ENCODE measurements around the gene ZCCHC2.

ZCCHC2 gene

DNA sequence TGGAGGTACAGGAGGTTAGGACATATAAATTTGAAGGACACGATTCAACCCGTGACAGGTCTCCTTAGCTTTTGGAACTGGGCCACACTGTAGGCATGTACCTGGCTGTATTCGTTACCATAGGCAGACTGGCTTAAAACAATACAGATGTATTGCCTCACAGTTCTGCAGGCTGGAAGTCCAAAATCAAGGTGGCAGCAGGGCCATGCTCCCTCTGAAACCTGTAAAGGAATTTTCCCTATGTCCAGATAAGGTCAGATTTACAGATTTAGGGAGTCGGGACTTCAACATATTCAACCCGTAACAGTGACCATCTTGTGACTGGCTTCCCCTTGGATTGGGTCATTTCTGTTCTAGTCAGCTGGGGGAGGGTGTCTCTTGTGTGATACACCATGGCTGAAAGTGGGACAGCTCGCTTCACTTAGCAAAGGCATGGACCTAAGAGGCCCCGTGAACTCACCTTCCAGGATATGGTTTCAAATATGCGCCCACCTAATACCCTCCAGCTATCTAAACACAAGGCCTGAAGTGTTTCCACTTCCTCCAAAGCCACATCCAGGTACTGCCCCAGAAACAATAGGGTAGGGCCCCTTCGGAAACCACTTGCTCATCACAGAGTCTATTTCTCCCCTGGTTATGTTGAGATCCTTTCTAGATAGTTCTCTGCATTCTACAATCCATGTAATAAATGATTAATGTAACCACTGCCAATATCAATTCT, 85.0 kb downstream of the ZCCHC2 start:
- no peak overlapping the region for H3K4me3 ChIP-seq (ENCODE audit: control insufficient read depth, low read depth, low read length)

DNA sequence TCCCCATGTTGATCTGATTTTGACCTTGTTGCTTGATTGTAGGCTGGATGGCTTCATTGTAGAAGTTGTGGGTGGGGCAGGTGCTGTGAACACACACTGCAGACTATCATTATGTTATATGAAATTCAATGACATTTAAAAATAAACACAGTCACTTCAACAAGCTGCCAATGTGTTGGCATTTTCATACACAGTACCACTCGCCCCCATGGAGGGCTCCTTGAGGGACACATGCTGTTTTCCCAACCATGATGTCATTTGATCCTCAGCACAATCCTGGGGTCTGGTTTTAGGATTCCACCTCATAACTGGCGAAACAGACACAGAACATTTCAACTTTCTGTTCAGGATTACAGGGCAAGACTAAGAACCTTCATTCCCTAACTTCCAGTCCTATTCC, 86.9 kb downstream of the ZCCHC2 start:
- H3K4me3 ChIP-seq (ENCODE audit: control insufficient read depth, low read depth, low read length): no peak overlapping the region
- no peak for DNase-seq (ENCODE audit: low read depth)
- TF ChIP-seq, protein P1, sequence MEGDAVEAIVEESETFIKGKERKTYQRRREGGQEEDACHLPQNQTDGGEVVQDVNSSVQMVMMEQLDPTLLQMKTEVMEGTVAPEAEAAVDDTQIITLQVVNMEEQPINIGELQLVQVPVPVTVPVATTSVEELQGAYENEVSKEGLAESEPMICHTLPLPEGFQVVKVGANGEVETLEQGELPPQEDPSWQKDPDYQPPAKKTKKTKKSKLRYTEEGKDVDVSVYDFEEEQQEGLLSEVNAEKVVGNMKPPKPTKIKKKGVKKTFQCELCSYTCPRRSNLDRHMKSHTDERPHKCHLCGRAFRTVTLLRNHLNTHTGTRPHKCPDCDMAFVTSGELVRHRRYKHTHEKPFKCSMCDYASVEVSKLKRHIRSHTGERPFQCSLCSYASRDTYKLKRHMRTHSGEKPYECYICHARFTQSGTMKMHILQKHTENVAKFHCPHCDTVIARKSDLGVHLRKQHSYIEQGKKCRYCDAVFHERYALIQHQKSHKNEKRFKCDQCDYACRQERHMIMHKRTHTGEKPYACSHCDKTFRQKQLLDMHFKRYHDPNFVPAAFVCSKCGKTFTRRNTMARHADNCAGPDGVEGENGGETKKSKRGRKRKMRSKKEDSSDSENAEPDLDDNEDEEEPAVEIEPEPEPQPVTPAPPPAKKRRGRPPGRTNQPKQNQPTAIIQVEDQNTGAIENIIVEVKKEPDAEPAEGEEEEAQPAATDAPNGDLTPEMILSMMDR (conservative IDR thresholded peaks at IDR 0.05; ENCODE audit: control insufficient read depth, insufficient read depth, low read depth, low read length): no peak

More for the DNA sequence above, 85.0 kb downstream of the ZCCHC2 start:
- TF ChIP-seq, protein P1 (conservative IDR thresholded peaks at IDR 0.05; ENCODE audit: control insufficient read depth, insufficient read depth, low read depth, low read length): no peak
- no peak for DNase-seq (ENCODE audit: low read depth)

DNA sequence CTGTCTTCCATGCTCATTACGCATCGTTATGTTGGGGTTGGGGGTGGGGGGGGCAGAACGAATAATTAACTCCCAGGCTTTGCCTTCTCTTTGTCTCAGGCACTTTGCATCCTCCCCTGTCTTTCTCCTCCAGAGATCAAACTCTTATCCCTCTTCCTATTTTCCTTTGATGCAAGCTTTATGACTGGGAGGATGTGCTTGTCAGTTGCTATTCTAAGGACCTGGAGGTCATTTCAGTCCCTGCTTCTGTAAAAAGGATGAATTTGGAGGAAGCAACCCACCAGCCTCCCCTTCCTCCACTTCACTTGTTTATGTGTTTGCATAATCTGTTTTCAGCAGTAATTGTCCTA, 87.5 kb downstream of the ZCCHC2 start:
- DNase-seq (ENCODE audit: low read depth): no peak
- no peak overlapping the region for H3K4me3 ChIP-seq (ENCODE audit: control insufficient read depth, low read depth, low read length)
- TF ChIP-seq, protein P1 (conservative IDR thresholded peaks at IDR 0.05; ENCODE audit: control insufficient read depth, insufficient read depth, low read depth, low read length): no peak

DNA sequence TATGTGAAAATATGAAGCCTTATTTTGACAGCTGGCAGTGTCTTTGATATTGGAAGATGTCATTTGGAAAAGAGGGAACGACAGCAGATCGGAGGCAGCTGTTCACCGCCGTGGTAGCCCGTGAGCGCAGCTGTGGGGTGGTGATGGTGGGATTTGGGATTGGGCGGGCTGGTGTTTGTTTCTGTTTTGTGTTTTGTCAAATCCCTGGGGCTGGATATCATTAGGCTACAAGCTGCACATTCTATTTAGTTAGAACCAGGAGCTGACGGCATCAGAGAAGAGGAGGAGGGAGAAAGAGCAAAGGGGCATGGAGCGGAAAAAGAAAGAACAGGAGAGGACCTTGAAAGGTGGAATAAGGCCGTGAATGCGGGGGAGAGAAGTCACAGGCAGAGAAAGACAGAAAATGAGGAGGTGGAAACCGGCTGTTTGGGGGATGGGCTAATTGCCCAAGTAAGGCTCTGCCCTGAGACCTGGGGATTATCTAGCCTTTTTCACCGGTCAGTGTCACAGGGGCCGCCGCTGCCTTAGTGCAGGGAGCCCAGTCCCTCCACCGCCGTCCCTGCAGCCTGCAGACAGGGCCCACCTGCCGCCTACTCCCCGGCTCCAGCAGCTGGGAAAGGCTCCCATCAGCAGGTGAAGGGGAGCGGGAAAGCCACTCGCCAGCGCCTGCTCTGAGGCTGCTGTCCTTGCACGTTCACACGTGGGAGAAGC, 88.0 kb downstream of the ZCCHC2 start:
- DNase-seq (ENCODE audit: low read depth): no peak
- no peak overlapping the region for H3K4me3 ChIP-seq (ENCODE audit: control insufficient read depth, low read depth, low read length)
- TF ChIP-seq, protein P1 (conservative IDR thresholded peaks at IDR 0.05; ENCODE audit: control insufficient read depth, insufficient read depth, low read depth, low read length): no peak

DNA sequence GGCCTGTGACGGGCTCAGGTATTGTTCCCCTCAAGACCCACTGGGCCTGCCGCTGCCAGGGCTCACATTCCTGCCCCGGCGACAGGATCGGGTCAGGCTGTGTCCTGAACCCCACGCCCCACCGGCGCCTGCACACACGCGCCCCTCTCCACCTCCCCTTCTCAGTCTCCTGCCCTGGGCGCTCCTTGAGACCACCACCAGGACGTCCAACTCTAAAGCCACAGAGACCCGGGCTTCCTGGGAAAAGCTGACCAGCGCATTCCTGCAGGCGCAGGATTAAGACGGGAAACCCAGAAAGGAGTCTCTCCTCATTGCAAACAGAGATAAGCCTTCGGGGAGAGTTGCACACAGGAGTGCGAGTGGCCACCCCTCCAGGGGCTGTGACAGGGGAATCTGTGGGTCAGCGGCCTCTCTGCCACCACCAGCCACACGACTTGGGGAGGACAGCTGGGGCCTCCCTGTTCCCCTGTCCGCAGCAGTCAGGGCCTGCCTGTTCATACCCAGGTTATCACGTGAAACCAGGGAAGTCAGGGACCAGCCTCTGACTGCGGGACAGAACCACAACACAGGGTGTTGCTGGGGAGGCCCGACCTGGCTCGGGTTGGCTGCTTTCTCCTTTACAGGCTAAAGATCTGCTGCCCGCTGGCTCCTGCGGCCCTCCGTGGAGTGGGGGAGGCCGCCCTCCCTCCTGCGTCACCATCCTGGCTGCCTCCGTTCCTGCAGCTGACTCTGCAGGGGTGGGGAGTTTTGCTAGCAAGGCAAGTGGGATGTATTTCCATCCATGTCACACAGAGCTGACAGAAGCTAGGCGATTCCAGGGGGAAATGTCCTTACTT, 88.8 kb downstream of the ZCCHC2 start:
- TF ChIP-seq, protein P1 (conservative IDR thresholded peaks at IDR 0.05; ENCODE audit: control insufficient read depth, insufficient read depth, low read depth, low read length): no peak
- no peak for DNase-seq (ENCODE audit: low read depth)
- no peak overlapping the region for H3K4me3 ChIP-seq (ENCODE audit: control insufficient read depth, low read depth, low read length)

DNA sequence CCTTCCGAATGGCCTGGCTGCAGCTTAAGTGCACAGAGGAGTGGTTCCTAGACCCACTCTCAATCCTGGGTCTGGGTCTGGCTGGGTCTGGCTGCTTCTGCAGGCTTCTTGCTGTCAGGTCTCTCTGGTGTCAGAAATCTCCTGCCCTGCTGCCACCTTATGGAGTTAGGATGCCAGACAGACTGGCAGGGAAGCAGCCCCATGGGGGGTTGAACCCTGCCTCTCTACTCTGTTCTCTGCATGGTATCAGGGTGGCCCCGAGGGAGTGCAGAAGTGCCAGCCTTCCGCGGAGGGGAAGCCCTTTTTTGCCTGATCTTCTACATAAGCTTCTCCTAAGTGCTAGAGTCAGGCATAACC, 89.4 kb downstream of the ZCCHC2 start:
- TF ChIP-seq, protein P1 (conservative IDR thresholded peaks at IDR 0.05; ENCODE audit: control insufficient read depth, insufficient read depth, low read depth, low read length): no peak
- DNase-seq (ENCODE audit: low read depth): no peak
- H3K4me3 ChIP-seq (ENCODE audit: control insufficient read depth, low read depth, low read length): no peak overlapping the region
